ENCODE data around the gene CNOT11. TPM values are rescaled to one million over a fixed set of nuclear protein-coding genes. Genes with fewer than 3 reads are reported as not detected.
A peak's percentile ranks its signal among the peaks of the same experiment; 100 is the strongest.

The CNOT11 gene
- total and polyA plus RNA-seq, 2 of the 13 experiments (the other 11 are each of a cell fraction or from before 2014, with no cell fraction given): 114 to 209 TPM

DNA sequence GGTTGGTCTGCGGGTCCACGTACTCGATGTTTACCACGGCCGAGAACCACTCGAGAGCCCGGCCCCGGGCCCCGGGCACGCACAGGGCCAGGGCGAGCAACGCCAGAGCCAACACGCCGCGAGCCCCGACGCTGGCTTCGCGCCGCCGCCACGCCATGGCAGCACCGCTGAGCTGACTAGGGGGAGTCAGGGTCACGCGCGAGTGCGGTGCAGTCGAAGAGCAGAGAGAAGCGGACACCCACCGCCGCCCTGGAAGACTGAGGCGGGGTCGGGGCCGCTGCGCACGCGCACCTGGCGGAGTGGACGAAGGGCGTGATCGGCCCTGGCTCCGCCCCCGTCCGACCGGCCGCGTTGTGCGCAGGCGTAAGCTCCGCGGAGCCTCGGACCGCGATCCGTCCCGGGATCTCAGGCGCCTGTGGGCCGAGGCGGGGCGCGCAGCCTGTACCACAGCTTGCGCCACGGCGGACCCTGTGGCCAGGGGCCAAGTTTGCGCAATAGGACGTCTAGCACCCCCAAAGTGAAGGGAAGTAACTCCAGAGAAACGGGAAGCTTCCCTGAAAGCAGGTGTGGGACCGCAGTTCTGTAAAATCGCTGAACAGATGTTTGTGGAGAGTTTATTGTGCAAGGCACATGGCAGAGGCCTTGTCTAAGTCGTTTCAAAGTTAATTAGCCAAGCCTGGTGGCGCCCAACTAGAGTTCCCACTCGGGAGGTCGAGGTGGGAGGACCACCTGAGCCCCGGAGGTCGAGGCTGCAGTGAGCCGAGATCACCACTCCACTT is 55.9 kb downstream of the CNOT11 start, which contains the start of gene RNF149 (continued):
- TF ChIP-seq, protein P1, sequence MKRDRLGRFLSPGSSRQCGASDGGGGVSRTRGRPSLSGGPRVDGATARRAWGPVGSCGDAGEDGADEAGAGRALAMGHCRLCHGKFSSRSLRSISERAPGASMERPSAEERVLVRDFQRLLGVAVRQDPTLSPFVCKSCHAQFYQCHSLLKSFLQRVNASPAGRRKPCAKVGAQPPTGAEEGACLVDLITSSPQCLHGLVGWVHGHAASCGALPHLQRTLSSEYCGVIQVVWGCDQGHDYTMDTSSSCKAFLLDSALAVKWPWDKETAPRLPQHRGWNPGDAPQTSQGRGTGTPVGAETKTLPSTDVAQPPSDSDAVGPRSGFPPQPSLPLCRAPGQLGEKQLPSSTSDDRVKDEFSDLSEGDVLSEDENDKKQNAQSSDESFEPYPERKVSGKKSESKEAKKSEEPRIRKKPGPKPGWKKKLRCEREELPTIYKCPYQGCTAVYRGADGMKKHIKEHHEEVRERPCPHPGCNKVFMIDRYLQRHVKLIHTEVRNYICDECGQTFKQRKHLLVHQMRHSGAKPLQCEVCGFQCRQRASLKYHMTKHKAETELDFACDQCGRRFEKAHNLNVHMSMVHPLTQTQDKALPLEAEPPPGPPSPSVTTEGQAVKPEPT (CRISPR knock-in tag; IDR thresholded peaks at IDR 0.05; ENCODE audit: low read depth): peak; percentile 90; the same call in 1 of the 2 replicates
- TF ChIP-seq NR2C2 (CRISPR knock-in tag; IDR thresholded peaks at IDR 0.05; ENCODE audit: borderline replicate concordance) (peak; percentile 71), PITX1 (CRISPR knock-in tag; IDR thresholded peaks at IDR 0.05) (peak; percentile 85), ZNF790 (CRISPR knock-in tag; IDR thresholded peaks at IDR 0.05; ENCODE audit: borderline replicate concordance) (peak; percentile 39; the same call in 1 of the 2 replicates), BCL6 (CRISPR knock-in tag; IDR thresholded peaks at IDR 0.05) (peak; percentile 88), TBX3 (IDR thresholded peaks at IDR 0.05; ENCODE audit: borderline replicate concordance) (peak; percentile 43; the same call in 1 of the 2 replicates)
- TF ChIP-seq, protein P2, sequence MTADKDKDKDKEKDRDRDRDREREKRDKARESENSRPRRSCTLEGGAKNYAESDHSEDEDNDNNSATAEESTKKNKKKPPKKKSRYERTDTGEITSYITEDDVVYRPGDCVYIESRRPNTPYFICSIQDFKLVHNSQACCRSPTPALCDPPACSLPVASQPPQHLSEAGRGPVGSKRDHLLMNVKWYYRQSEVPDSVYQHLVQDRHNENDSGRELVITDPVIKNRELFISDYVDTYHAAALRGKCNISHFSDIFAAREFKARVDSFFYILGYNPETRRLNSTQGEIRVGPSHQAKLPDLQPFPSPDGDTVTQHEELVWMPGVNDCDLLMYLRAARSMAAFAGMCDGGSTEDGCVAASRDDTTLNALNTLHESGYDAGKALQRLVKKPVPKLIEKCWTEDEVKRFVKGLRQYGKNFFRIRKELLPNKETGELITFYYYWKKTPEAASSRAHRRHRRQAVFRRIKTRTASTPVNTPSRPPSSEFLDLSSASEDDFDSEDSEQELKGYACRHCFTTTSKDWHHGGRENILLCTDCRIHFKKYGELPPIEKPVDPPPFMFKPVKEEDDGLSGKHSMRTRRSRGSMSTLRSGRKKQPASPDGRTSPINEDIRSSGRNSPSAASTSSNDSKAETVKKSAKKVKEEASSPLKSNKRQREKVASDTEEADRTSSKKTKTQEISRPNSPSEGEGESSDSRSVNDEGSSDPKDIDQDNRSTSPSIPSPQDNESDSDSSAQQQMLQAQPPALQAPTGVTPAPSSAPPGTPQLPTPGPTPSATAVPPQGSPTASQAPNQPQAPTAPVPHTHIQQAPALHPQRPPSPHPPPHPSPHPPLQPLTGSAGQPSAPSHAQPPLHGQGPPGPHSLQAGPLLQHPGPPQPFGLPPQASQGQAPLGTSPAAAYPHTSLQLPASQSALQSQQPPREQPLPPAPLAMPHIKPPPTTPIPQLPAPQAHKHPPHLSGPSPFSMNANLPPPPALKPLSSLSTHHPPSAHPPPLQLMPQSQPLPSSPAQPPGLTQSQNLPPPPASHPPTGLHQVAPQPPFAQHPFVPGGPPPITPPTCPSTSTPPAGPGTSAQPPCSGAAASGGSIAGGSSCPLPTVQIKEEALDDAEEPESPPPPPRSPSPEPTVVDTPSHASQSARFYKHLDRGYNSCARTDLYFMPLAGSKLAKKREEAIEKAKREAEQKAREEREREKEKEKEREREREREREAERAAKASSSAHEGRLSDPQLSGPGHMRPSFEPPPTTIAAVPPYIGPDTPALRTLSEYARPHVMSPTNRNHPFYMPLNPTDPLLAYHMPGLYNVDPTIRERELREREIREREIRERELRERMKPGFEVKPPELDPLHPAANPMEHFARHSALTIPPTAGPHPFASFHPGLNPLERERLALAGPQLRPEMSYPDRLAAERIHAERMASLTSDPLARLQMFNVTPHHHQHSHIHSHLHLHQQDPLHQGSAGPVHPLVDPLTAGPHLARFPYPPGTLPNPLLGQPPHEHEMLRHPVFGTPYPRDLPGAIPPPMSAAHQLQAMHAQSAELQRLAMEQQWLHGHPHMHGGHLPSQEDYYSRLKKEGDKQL (CRISPR knock-in tag; IDR thresholded peaks at IDR 0.05; ENCODE audit: low read depth): peak; percentile 67; the same call in 1 of the 2 replicates
- TF ChIP-seq, protein P3, sequence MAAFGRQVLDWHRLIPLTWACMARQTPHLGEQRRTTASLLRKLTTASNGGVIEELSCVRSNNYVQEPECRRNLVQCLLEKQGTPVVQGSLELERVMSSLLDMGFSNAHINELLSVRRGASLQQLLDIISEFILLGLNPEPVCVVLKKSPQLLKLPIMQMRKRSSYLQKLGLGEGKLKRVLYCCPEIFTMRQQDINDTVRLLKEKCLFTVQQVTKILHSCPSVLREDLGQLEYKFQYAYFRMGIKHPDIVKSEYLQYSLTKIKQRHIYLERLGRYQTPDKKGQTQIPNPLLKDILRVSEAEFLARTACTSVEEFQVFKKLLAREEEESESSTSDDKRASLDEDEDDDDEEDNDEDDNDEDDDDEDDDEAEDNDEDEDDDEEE (CRISPR knock-in tag; IDR thresholded peaks at IDR 0.05): peak; percentile 66
- TF ChIP-seq, protein P4, sequence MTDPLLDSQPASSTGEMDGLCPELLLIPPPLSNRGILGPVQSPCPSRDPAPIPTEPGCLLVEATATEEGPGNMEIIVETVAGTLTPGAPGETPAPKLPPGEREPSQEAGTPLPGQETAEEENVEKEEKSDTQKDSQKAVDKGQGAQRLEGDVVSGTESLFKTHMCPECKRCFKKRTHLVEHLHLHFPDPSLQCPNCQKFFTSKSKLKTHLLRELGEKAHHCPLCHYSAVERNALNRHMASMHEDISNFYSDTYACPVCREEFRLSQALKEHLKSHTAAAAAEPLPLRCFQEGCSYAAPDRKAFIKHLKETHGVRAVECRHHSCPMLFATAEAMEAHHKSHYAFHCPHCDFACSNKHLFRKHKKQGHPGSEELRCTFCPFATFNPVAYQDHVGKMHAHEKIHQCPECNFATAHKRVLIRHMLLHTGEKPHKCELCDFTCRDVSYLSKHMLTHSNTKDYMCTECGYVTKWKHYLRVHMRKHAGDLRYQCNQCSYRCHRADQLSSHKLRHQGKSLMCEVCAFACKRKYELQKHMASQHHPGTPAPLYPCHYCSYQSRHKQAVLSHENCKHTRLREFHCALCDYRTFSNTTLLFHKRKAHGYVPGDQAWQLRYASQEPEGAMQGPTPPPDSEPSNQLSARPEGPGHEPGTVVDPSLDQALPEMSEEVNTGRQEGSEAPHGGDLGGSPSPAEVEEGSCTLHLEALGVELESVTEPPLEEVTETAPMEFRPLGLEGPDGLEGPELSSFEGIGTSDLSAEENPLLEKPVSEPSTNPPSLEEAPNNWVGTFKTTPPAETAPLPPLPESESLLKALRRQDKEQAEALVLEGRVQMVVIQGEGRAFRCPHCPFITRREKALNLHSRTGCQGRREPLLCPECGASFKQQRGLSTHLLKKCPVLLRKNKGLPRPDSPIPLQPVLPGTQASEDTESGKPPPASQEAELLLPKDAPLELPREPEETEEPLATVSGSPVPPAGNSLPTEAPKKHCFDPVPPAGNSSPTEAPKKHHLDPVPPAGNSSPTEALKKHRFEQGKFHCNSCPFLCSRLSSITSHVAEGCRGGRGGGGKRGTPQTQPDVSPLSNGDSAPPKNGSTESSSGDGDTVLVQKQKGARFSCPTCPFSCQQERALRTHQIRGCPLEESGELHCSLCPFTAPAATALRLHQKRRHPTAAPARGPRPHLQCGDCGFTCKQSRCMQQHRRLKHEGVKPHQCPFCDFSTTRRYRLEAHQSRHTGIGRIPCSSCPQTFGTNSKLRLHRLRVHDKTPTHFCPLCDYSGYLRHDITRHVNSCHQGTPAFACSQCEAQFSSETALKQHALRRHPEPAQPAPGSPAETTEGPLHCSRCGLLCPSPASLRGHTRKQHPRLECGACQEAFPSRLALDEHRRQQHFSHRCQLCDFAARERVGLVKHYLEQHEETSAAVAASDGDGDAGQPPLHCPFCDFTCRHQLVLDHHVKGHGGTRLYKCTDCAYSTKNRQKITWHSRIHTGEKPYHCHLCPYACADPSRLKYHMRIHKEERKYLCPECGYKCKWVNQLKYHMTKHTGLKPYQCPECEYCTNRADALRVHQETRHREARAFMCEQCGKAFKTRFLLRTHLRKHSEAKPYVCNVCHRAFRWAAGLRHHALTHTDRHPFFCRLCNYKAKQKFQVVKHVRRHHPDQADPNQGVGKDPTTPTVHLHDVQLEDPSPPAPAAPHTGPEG (CRISPR knock-in tag; IDR thresholded peaks at IDR 0.05): peak; percentile 70; the same call in 1 of the 2 replicates

Data from HepG2 (cell line).